Activated CD4-positive, CD25-positive, alpha-beta regulatory T cell (primary cell): ENCODE results near the gene KLF11.

ENCODE experiments used
- DNase-seq, 4 experiments: peaks; one replicate each; lab custom pipeline; 2025; lab: John Stamatoyannopoulos, UW

Gene KLF11

GRCh38 chr2:10042301-10043161 lies 819 bp upstream of the KLF11 start:
- no peak for DNase-seq

DNA sequence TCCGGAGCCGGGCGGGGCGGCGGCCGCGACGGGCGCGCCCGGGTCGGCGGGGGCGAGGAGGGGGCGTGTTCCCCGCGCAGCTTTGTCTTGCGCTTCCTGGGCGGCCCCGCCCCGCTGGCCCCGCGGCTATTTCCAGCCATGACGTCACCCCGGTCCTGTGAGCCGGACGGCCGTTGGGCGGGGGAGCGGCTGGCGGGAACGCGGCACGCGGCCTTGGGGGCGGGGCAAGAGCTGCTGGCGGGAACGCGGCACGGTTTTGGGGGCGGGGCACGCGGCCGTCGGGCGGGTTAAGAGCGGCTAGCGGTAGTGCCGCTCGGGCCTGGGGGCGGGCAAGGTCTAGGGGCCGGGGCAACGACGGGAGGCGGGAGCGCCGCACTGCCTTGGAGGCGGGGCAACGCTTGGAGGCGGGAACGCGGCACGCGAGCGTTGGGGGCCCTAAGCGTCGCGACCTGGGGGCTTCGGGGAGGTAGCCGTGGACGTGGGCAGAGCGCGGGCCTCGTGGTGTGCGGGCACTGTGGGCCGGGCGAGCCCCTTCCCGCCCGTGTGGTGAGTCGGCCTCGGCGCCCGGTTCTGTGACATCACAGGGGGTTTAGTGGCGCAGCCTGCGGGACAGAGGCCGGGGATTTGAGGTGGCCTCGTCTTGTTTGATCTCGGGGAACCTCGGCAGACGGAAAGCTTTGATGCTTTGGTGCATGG lies 704 bp downstream of the KLF11 start:
- DNase-seq: peak; percentile 75 to 98 (median 91)

- no peak for DNase-seq
Measured at GRCh38 chr2:10045561-10046355, 2.4 kb downstream of the KLF11 start.

DNA sequence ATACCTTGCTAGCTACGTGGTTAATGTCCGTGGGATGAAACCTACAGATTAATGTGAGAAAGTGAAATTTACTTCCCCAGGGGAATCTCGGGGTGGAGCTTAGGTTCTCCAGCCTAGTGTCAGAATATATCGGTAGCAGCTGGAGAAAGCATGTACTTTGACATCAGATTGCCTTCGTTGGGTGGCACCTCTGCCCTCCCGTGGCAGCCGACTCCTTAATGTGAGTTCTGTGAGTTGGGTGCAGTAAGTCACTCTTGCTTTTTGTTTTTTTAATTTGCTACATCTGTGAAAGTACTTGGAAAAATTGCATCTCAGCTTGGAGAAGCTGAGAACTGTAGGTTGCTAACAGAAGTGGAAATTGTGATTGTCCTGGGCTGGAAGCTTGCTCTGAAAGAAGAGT lies 3.6 kb downstream of the KLF11 start:
- DNase-seq: no peak

DNA sequence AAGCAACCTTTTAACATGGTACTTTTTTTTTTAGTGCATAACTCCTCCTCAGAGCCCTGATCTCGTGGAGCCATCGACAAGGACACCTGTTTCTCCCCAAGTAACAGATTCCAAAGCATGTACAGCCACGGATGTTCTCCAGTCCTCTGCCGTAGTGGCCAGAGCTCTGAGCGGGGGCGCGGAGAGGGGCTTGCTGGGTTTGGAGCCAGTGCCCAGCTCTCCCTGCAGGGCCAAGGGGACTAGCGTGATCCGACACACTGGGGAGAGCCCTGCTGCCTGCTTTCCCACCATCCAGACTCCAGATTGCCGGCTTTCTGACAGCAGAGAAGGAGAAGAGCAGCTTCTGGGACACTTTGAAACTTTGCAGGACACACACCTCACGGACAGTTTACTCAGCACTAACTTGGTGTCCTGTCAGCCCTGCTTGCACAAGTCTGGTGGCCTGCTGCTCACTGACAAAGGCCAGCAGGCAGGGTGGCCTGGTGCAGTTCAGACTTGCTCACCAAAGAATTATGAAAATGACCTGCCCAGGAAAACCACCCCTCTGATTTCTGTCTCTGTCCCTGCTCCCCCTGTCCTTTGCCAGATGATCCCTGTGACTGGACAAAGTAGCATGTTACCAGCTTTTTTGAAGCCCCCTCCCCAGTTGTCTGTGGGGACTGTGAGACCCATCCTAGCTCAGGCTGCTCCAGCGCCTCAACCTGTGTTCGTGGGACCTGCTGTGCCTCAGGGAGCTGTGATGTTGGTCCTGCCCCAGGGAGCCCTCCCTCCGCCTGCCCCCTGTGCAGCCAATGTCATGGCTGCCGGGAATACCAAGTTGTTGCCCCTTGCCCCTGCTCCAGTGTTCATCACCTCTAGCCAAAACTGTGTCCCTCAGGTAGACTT lies 4.5 kb downstream of the KLF11 start:
- no peak for DNase-seq

DNA sequence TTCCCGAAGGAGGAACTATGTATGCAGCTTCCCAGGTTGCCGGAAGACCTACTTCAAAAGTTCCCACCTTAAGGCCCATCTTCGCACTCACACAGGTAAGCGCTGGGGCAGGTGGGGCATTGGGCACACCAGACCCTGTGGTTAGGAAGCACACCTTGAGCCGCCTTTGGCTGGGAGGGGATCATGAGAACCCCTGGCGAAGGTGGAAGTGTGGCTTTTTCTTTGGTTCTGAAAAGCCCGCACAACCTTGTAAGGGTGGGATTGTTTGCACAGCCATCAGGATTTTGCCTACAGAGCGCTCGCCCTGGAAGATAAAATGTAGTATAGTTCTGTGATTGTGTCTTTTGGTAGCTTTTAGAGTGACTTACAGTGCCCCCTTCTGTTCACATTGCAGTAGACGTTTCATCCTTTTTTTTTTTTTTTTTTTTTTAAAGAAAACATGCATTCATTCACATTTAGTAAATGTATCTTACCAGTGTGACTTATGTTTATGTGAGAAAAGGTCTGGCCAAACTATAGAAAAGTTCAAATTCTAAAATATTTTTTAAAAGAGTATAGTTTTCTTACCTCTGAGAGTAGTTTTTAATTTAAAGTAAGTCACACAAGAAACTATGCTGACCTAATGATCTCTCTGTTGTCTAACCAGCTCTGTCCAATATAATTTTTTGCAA lies 5.3 kb downstream of the KLF11 start:
- no peak for DNase-seq

- DNase-seq: no peak
Measured at GRCh38 chr2:10052216-10052615, 8.9 kb downstream of the KLF11 start.

- DNase-seq: no peak
Measured at GRCh38 chr2:10053351-10053750, 10.0 kb downstream of the KLF11 start.

GRCh38 chr2:10054424-10054823 lies 11.1 kb downstream of the KLF11 start:
- DNase-seq: no peak

DNA sequence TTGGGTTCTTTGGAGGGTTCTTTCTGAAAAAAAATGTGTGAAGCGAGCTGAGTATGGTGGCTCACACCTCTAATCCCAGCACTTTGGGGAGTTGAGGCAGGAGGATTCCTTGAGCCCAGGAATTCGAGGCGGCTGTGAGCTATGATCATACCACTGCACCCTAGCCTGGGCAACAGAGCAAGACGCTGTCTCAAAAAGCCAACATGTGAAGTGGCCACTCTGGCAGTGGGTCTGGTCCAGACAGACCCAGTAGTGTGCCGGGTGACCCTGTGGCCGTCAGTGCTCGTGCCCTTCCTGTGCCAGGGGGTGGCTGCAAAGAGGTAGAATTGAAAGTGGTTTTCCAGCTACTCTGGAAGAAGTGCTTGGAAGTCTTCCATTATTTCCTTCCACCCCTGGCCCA lies 11.6 kb downstream of the KLF11 start:
- no peak for DNase-seq

DNA sequence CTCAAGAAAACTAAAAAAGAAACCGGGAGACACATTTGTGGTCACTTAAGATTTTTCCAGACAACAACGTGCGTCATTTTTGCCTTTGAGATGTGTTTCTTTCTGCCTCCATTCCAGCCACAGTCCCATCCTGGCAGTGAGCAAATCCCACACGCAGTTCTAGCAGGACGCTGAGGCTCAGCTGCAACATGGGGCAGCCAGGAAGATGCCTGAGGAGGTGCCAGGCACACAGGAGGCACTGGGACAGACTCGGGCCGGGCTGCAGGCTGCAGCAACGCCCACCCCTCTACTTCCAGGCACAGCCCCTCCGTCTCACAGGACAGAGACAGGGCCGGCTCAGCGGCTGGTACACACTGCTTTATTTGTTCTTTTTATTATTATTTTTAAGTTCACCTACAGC lies 13.1 kb downstream of the KLF11 start:
- no peak for DNase-seq

DNA sequence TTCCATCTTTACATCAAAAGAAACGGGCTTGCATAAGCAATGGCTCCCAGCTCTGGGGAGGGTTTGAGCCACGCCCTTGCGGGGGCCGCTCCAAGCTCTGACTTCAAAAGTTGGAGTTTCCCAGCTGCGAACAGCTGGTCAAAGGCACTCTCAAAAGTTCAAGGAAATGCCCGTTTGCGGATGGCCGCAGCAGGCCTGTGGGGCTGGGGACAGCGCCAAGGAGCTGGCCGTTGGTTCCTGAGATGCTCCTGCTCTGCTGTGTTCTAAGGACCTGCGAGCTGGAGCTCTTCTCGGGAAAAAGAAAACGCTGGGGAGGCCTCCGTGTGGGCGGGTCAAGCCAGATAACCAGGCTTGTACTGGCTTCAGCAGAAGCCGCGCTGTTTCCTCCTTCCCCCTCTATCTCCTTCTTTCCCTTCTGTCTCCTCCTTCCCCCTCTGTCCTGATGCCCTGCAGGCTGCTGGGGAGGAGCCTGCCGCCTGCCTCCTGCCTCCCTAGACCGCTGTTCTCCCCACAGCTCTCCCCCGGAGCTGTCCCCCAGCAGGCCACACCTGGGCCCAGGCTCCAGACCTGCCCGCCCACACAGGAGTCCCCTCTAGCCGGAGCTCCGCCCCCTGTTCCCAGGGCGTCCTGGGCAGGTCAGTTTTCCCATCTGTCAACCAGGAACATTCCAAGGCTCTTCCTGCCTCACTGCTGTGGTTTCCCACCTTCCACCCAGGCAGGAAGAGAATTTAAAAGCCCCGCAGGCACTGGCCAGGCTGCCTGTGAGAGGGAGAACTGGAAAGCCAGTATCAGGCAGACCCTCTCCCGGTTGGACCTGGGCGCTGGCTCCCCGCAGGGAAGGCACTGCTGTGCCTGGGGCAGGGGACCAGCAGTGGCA lies 14.1 kb downstream of the KLF11 start:
- DNase-seq: no peak

DNA sequence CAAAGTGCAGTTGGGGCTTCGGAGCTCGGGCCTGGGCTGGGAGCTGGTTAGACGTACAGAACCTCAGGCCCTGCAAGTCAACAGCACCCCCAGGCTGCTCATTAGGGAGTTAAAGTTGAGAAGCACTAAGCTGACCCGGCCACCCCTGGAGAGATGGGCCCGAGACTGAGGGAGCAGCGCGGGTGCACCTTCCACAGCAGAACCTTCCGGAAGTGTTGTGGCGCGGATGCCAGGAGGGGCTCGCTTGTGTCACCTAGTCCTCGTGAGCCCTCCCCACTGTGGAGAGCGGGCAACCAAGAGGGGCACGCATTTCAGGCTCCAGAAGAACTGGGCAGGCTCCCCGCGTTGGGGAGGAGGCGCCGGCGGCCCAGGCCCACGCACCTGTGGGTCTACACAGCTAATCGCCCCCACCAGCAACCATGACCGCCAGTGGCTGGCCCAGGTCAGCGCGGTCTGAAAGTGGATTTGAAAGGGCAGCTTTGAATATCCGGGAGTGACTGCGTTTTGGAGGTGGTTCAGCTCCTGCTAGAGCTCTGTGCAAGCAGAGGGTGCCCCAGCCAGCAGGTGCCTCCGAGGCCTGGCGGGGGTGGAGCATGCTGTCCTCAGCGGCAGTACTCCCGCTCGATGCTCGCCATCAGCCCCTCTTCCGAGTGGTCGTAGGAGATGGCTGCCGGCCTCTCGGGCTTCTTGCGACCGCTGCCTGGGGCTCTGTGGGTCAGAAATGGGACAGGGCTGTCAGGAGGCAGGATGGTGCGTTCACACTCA lies 15.1 kb downstream of the KLF11 start:
- no peak for DNase-seq

DNA sequence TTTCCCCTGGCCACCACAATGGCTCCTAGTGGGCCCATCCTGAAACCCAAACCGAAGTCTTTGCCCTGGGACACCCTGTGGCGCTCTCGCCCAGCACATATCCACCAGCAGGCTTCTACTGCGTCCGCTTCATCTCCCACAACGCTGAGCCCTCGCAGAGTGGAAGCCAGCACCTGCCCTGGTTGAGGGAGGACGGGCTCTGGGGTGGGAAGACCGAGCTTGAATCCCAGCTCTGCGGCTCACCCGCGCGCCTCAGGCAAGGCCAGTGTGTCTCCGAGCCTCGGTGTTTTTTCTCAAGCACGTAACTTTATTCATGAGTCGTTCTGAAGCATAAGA lies 15.6 kb downstream of the KLF11 start:
- DNase-seq: no peak

DNA sequence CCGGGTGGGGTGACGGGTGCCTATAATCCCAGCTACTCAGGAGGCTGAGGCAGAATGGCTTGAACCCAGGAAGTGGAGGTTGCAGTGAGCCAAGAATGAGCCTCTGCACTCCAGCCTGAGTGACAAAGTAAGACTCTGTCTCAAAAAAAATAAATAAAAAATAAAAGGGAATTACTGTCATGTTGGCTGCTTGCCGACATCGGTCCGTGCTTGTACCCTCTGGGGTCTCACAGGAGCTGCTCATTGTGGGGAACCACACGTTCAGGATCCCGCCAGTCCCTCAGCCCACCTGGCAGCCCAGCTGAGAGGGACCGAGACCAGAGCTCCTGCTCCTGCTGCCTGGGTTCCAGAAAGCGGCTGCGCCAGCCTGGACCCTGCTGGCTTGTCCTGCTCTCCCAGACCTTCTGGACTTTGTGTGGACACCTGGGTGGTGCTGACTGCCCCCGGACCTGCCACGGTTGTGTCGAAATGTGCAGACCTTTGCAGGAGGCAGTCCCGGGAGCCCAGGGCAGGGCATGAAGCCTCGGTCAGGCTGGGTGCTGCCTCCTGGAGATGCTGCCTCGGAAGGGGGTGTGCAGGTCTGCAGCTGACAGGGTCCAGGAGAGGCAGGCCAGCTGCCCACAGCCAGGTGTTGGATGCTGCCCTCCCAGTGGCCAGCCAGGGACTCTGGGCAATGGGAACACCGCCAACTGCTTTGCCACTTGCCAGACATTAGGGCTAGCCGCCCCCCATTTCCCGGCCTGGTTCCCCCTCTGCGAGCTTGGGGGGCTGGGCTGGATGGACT lies 16.4 kb downstream of the KLF11 start:
- no peak for DNase-seq

DNA sequence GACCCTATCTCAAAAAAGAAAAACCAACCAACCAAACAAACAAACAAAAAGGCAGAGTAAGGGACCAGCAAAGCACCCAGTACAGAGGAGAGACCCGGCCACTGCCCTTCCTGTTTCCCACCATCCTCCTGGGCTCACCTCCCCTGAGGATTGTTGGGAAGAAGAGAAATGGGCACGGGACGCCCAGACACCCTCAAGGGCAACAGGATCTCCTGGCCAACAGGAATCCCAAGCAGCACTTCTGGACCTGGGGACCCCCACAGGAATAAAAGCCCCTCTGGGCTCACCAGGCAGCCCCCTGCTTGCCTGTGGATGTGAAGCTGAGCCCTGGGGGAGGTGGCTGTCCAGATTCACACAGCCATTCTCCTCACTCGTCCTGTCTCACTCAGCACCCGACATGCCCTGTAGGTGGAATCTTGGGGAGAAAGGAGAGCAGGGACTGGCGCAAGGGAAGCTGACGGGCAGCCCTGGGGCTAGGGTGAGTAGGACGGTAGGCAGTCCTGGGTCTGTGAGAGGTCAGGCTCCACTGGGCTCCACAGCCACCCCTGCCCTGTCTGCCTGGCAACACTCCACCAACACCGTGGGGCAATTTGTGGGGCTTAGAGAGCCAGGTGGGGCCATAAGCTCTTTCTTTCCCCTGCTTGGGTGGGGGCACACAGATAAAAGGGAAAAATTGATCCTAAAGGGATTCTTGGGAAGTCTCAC lies 18.0 kb downstream of the KLF11 start:
- no peak for DNase-seq

DNA sequence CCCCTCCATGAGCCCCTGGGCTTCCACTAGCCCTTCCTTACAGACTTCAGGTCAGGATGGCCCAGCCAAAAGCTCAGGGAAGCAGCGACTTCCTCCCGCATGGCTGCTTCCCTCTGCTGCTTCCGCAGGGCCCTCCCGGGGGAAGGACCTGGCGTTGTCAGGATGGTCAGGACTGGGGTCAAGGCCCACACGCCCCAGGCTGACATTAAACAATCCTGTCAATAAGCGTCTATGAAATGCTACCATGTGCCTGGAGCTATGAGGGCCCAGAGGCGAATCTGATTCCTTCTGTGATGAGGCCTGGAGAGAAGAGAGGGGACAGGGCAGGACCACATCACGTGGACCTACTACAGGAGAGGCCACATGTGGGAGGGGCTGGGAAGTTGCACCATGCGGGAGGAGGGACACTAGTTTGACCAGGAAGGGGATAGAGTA lies 19.6 kb downstream of the KLF11 start:
- DNase-seq: no peak

- DNase-seq: no peak
Measured at GRCh38 chr2:10063566-10063965, 20.2 kb downstream of the KLF11 start.
